Measurements from ENCODE around the gene SAP130.

DNA sequence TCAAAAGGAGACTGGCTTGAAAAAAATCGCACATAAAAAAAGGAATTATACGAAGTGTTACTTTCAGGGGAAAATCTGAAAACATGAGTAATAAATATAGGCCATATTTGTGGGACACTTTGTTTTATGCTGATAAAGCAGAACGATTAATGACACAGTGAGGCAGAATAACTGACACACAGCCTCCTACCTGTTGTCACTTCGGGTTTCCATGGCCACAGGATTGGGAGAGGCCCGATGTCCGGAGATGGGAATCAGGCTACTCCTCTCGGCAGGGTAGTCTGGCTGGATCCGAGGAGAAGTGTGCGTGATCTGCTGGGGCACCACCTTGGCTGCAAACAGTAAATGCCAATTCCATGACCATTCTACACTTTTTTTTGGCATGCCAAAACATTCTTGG, 31.7 kb downstream of the SAP130 start:
- TF ChIP-seq, protein P1, sequence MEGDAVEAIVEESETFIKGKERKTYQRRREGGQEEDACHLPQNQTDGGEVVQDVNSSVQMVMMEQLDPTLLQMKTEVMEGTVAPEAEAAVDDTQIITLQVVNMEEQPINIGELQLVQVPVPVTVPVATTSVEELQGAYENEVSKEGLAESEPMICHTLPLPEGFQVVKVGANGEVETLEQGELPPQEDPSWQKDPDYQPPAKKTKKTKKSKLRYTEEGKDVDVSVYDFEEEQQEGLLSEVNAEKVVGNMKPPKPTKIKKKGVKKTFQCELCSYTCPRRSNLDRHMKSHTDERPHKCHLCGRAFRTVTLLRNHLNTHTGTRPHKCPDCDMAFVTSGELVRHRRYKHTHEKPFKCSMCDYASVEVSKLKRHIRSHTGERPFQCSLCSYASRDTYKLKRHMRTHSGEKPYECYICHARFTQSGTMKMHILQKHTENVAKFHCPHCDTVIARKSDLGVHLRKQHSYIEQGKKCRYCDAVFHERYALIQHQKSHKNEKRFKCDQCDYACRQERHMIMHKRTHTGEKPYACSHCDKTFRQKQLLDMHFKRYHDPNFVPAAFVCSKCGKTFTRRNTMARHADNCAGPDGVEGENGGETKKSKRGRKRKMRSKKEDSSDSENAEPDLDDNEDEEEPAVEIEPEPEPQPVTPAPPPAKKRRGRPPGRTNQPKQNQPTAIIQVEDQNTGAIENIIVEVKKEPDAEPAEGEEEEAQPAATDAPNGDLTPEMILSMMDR (IDR thresholded peaks at IDR 0.05) = no peak
- no peak for TF ChIP-seq POLR2AphosphoS5 (IDR thresholded peaks at IDR 0.05)

Measured in suprapubic skin (tissue), 3 donors.